ENCODE data around the gene MORC3. TPM values are rescaled to one million over a fixed set of nuclear protein-coding genes. Genes with fewer than 3 reads are reported as not detected.
A peak's percentile ranks its signal among the peaks of the same experiment; 100 is the strongest.

The MORC3 gene
- total RNA-seq, 1 donor from 2014 or later = 18.9 TPM

- intact Hi-C loops (cut with DNase I) = no loop called here
- DNase-seq = no peak
- ATAC-seq (ENCODE audit: poor library complexity) = no peak
Observed at GRCh38 chr21:36402339-36402738, 82.3 kb downstream of the MORC3 start.

GRCh38 chr21:36403713-36404112, 83.7 kb downstream of the MORC3 start:
- DNase-seq = no peak
- no peak for ATAC-seq (ENCODE audit: poor library complexity)
- intact Hi-C loops (cut with DNase I) = no loop called here

- DNase-seq = no peak
- intact Hi-C loops (cut with DNase I) = no loop called here
- ATAC-seq (ENCODE audit: poor library complexity) = no peak
Observed at GRCh38 chr21:36408568-36408967, 88.6 kb downstream of the MORC3 start.

- intact Hi-C loops (cut with DNase I) = no loop called here
- DNase-seq = no peak
- ATAC-seq (ENCODE audit: poor library complexity) = no peak
Observed at GRCh38 chr21:36411301-36411700, 91.3 kb downstream of the MORC3 start.

- ATAC-seq (ENCODE audit: poor library complexity) = no peak
- intact Hi-C loops (cut with DNase I) = no loop called here
- DNase-seq = no peak
Observed at GRCh38 chr21:36412916-36413315, 92.9 kb downstream of the MORC3 start.

GRCh38 chr21:36415375-36415774, 95.4 kb downstream of the MORC3 start:
- intact Hi-C loops (cut with DNase I) = no loop called here
- ATAC-seq (ENCODE audit: poor library complexity) (no peak), DNase-seq (no peak)

- ATAC-seq (ENCODE audit: poor library complexity) (no peak), DNase-seq (no peak)
- intact Hi-C loops (cut with DNase I) = no loop called here
Observed at GRCh38 chr21:36419241-36419640, 99.2 kb downstream of the MORC3 start.

- ATAC-seq (ENCODE audit: poor library complexity) (peak; percentile 93), DNase-seq (peak; percentile 79)
- intact Hi-C loops (cut with DNase I) = no loop called here
Observed at GRCh38 chr21:36419996-36420395, 100.0 kb downstream of the MORC3 start.

GRCh38 chr21:36420571-36421339, 100.8 kb downstream of the MORC3 start:
- ATAC-seq (ENCODE audit: poor library complexity) = no peak
- DNase-seq = no peak
- intact Hi-C loops (cut with DNase I) = no loop called here

- intact Hi-C loops (cut with DNase I) = no loop called here
- ATAC-seq (ENCODE audit: poor library complexity) = peak; percentile 38
- DNase-seq = peak; percentile 49
Observed at GRCh38 chr21:36422279-36423098, 102.5 kb downstream of the MORC3 start.

GRCh38 chr21:36423771-36424433, 103.9 kb downstream of the MORC3 start:
- DNase-seq (no peak), ATAC-seq (ENCODE audit: poor library complexity) (no peak)
- intact Hi-C loops (cut with DNase I) = no loop called here

GRCh38 chr21:36424592-36424991, 104.6 kb downstream of the MORC3 start:
- ATAC-seq (ENCODE audit: poor library complexity) (no peak), DNase-seq (no peak)
- intact Hi-C loops (cut with DNase I) = no loop called here

GRCh38 chr21:36425286-36425685, 105.3 kb downstream of the MORC3 start:
- intact Hi-C loops (cut with DNase I) = no loop called here
- ATAC-seq (ENCODE audit: poor library complexity) (no peak), DNase-seq (no peak)

Other genes starting within 250 kb of the MORC3 start
- gene CBR3, start 185.1 kb upstream of the MORC3 start, total RNA-seq = 2.1 TPM
- 14.1 TPM for gene DOP1B, start 163.4 kb upstream of the MORC3 start, total RNA-seq
- gene CHAF1B, start 65.2 kb downstream of the MORC3 start, total RNA-seq = 0.54 TPM
- gene CLDN14, start 159.9 kb downstream of the MORC3 start, total RNA-seq = not detected

Measured in Right ventricle myocardium superior (tissue), 1 donor.